ENCODE results near the gene GSX2. TPM values are rescaled to one million over a fixed set of nuclear protein-coding genes. Genes with fewer than 3 reads are reported as not detected.

GSX2 gene
- total and polyA plus RNA-seq, 2 of the 4 experiments (the other 2 are of a cell fraction), result not detected

GRCh38 chr4:54085284-54085683 is 14.7 kb upstream of the GSX2 start (continued):
- TF ChIP-seq MAFK (IDR thresholded peaks at IDR 0.05; ENCODE audit: low read depth, low read length), result peak; percentile 26; the same call in 1 of the 2 replicates

- WGBS, 2 experiments (ENCODE audit: extremely low coverage in 2 of 2, insufficient read length in 1 of 2), result no CpG with 5 or more reads among the region's 1 CpG
- no peak overlapping the region for H2BK5ac ChIP-seq (ENCODE audit: low read depth, low read length, poor library complexity, severe bottlenecking)
- no peaks in the 10 kb centered on the region for H4K20me1 ChIP-seq (ENCODE audit: insufficient read depth, low read length)
- peaks cover 0 to 6% of the 10 kb centered on the region in 2 experiments; a peak in 1 of 4 replicates for H3K79me1 ChIP-seq (ENCODE audit: low read depth in 1 of 2, low read length in 2 of 2)
- no peak overlapping the region for H3K27ac ChIP-seq (ENCODE audit: insufficient read depth, low read length)
- intact Hi-C loops (cut with micrococcal nuclease), result no loop called here
- no peaks in the 10 kb centered on the region for H3K9me3 ChIP-seq (ENCODE audit: control insufficient read depth, insufficient read depth, low read length)
- ChIA-PET POLR2A (ENCODE audit: unreplicated experiment) (interaction anchor here (0.6 kb wide), 1 partner anchor 136 kb away, joined by 3 read pairs; no protein-coding TSS in a partner anchor), CTCF (interaction anchor here (1.0 kb wide), 1 partner anchor 14 kb away, joined by 4 read pairs; no protein-coding TSS in a partner anchor)
- ATAC-seq (ENCODE audit: low read depth), result no peak
- H3K4me3 ChIP-seq (ENCODE audit: insufficient read depth, low read depth, low read length), result no peak overlapping the region
- no peak overlapping the region for H3K56ac ChIP-seq (ENCODE audit: extremely low read depth, insufficient read depth, low read length)
- no peak overlapping the region for H2BK120ac ChIP-seq (ENCODE audit: low read depth, low read length)
- DNase-seq, result no peak
- H4K91ac ChIP-seq (ENCODE audit: insufficient read depth, low read depth, low read length), result no peak overlapping the region
- dilution Hi-C loops (cut with HindIII; ENCODE audit: low sequenced_read_pairs, unreplicated experiment), result no loop called here
- H3K36me3 ChIP-seq (ENCODE audit: control insufficient read depth, insufficient read depth, low read length), result no peaks in the 10 kb centered on the region
- no peak overlapping the region for H3K14ac ChIP-seq (replicated peaks; ENCODE audit: low read depth, low read length)
- no peak overlapping the region for H4K5ac ChIP-seq (ENCODE audit: low read depth, low read length)
- no peak overlapping the region for H2BK15ac ChIP-seq (ENCODE audit: low read depth, low read length)
- no peak overlapping the region for H2AK9ac ChIP-seq (replicated peaks; ENCODE audit: low read depth, low read length, poor library complexity)
- no peak overlapping the region for H3K4ac ChIP-seq (ENCODE audit: low read depth, low read length)
- peaks cover 2% of the 10 kb centered on the region; the same call in 1 of the 2 replicates for H3K4me1 ChIP-seq (ENCODE audit: control insufficient read depth, insufficient read depth, low read length)
- in situ Hi-C loops (cut with MboI; ENCODE audit: low sequenced_read_pairs), result no loop called here
- no peak for TF ChIP-seq USF2 (IDR thresholded peaks at IDR 0.05; ENCODE audit: low read depth, low read length)
- no peak for TF ChIP-seq CEBPB (IDR thresholded peaks at IDR 0.05; ENCODE audit: low read depth, low read length)
- no peak for TF ChIP-seq MXI1 (IDR thresholded peaks at IDR 0.05; ENCODE audit: borderline replicate concordance, low read depth, low read length)
- TF ChIP-seq ELK1 (IDR thresholded peaks at IDR 0.05; ENCODE audit: borderline replicate concordance, low read depth, low read length), result no peak
- TF ChIP-seq CHD1 (IDR thresholded peaks at IDR 0.05; ENCODE audit: low read depth, low read length), result no peak
- no peak for TF ChIP-seq MAFK (IDR thresholded peaks at IDR 0.05; ENCODE audit: low read depth, low read length)
- TF ChIP-seq RAD21 (IDR thresholded peaks at IDR 0.05; ENCODE audit: low read length), result no peak
- TF ChIP-seq RCOR1 (IDR thresholded peaks at IDR 0.05; ENCODE audit: insufficient replicate concordance, low read length), result no peak
- TF ChIP-seq BHLHE40 (IDR thresholded peaks at IDR 0.05; ENCODE audit: low read depth, low read length), result no peak
- TF ChIP-seq RFX5 (IDR thresholded peaks at IDR 0.05; ENCODE audit: low read depth, low read length), result no peak
- TF ChIP-seq, protein P1, sequence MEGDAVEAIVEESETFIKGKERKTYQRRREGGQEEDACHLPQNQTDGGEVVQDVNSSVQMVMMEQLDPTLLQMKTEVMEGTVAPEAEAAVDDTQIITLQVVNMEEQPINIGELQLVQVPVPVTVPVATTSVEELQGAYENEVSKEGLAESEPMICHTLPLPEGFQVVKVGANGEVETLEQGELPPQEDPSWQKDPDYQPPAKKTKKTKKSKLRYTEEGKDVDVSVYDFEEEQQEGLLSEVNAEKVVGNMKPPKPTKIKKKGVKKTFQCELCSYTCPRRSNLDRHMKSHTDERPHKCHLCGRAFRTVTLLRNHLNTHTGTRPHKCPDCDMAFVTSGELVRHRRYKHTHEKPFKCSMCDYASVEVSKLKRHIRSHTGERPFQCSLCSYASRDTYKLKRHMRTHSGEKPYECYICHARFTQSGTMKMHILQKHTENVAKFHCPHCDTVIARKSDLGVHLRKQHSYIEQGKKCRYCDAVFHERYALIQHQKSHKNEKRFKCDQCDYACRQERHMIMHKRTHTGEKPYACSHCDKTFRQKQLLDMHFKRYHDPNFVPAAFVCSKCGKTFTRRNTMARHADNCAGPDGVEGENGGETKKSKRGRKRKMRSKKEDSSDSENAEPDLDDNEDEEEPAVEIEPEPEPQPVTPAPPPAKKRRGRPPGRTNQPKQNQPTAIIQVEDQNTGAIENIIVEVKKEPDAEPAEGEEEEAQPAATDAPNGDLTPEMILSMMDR (conservative IDR thresholded peaks at IDR 0.05; ENCODE audit: low read depth, low read length), result no peak
- TF ChIP-seq MAZ (IDR thresholded peaks at IDR 0.05; ENCODE audit: borderline replicate concordance, low read depth, low read length), result no peak
- no TSS peak for BruUV-seq (replicated peaks)
- H2AK5ac ChIP-seq (ENCODE audit: low read depth, low read length), result no peak overlapping the region
- H4K8ac ChIP-seq (ENCODE audit: low read depth in 2 of 2, low read length in 2 of 2), result no peak overlapping the region
- H3K9ac ChIP-seq (ENCODE audit: low read depth, low read length), result no peak overlapping the region
- H3K4me2 ChIP-seq (ENCODE audit: low read depth, low read length), result no peak overlapping the region
- H3K23ac ChIP-seq (ENCODE audit: low read depth, low read length), result no peak overlapping the region
- H3K9me1 ChIP-seq (ENCODE audit: insufficient read depth, low read length), result peaks cover 11% of the 10 kb centered on the region; the same call in 1 of the 2 replicates
- H3K27me3 ChIP-seq (ENCODE audit: control insufficient read depth, insufficient read depth, low read length), result no peaks in the 10 kb centered on the region
- H2BK20ac ChIP-seq (ENCODE audit: low read depth, low read length), result no peak overlapping the region
- no peak overlapping the region for H3K18ac ChIP-seq (ENCODE audit: low read depth, low read length)
- H2AFZ ChIP-seq (replicated peaks; ENCODE audit: low read length, poor library complexity), result no peak overlapping the region
Measured at GRCh38 chr4:54089875-54090274, 10.1 kb upstream of the GSX2 start.

All from IMR-90 (cell line).